ENCODE results near the gene NKD2.
"Not testable (repeated sequence)": the region's sequence is repeated elsewhere in the genome, so short reads cannot be mapped to it uniquely, and the experiment has no call there.

The NKD2 gene

DNA sequence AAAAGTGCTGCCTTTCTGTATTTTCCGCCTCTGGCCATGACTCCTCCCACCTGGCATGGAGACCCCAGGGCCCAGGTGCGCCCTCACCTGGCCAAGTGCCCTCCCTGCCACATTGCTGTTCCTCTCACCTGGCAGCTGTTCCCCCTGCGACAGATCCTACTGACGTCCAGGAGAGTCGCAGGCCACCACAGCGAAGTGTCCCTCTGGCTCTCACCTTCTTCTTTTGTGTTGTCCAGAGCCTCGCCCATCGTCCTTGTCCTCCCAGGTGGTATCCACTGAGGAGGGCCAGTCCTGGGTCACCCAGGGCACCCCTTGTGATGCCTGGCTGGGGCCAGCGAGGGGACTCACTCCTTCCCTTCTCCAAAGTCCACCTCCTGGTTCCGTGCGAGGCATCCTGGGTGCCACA, 2.6 kb downstream of the NKD2 start:
- DNase-seq (ENCODE audit: extremely low spot score, insufficient read length, low read depth) = peak; percentile 35
- FAIRE-seq = peak; percentile 5

DNA sequence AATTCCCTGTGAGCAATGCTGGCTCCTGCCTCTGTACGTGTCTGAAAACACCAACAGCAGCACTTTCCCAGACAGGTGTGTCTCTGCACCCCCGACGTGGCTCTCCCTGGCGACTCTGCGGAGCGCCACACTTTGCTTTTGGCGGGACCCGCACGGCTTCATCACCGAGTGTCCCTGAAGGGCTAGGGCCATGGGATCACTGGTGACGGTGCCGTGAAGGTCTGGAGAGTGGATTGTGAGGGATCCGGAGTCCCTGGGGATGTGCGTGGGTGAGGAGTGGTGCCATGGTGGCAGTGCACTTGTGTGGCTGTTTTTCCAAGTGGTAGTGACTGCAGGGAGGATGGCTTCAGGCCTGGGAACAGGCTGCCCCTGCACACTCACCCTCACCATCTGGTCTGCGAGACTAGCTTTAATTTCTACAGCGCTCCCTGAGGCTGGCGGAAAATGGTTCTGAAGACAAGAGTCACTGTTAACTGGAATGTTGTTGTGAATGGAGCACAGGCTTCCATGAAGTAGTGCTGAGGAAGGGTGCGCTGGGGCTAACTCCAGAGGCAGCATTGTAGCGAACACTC, 3.2 kb downstream of the NKD2 start:
- FAIRE-seq (no peak), DNase-seq (ENCODE audit: extremely low spot score, insufficient read length, low read depth) (no peak)

DNA sequence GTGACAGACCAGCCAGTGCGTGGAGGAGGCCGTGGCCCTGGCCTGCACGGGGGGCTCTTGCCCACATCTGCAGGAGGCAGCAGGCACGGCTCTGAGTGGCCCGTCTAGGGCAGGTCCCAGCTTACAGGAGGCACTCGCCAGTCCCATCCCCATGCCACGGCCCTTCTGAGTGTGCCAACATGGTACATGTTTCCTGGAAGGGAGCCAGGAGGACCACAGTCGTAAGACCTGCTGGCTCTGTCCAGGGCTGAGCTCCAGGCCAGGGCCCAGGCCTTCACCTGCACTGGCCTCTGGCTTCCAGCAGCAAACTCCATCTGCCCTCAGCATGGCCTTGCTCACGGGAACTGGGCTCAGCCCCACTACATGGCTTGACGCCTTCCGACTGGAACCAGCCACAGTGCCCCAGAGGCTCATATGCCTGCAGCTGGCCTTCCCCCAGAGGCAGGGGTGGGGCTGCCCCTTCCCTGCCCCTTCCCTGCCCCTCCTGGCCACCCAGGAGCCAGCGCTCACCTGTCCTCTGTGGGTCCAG, 3.8 kb downstream of the NKD2 start:
- FAIRE-seq (no peak), DNase-seq (ENCODE audit: extremely low spot score, insufficient read length, low read depth) (no peak)

DNA sequence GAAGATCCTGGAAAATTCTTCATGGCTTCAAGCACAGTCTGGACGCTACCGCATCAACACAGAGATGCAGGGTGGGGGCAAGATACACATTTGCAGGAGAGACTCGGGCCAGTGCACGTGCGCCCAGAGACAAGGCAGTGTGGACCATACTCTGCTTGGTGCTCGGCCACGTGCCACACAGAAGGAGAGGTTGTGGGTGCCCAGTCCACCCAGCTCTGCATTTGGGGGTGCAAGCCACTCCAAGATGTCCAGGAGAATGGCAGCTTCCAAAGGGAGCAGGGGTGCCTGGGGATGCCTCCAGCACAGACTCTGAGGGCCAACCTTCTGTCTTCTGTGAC, 4.3 kb downstream of the NKD2 start:
- FAIRE-seq = no peak
- DNase-seq (ENCODE audit: extremely low spot score, insufficient read length, low read depth) = no peak

DNA sequence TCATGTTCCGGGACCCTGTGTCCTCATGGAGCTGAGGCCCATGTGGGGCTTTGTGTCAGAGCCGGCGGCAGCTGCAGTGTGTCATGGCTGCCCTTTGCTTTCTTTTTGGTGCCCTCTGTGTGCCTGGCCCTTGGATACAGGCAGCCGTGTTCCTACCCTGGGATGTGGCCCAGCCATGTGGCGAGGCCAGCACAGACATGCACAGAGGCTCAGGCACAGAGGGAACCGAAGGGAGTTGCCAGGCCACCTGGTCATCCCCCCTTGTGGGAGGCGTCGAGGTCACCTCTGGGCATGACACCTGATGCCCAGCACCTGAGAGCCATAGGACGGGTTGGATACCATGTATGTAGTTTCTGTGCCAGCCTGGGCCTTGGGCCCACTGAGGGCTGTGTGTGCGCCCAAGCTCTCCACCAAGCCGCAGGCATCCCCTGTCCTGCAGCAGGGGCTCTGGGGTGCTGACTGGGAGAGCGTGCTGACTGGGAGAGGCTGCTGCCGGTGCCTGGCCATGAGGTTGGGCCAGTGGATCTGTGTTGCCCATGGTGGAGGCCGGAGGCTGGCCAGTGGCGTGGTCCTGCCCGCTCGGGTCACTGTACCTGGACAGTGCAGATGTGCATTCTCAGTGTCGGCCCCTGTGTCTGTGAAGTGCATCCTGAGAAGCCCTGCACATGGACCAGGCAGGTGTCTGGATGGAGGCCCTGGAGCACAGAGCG, 4.8 kb downstream of the NKD2 start:
- FAIRE-seq = no peak
- DNase-seq (ENCODE audit: extremely low spot score, insufficient read length, low read depth) = no peak

DNA sequence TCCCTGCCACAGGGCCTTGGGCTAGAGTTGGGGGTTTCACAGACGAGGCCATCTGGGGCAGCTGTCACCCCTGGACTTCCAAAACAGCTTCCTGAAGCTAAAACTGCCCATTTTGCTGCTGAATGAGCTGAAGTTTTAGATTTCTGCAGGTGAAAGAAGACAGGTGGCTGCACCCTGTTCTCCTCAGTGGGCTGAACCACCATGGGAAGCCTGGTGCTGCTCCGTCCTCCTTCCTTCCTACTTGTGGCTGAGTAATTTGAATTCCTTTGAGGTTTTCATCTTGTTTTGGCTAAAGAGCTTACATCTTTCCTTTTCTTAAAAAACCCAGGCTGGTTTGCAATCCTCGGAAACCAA, 5.3 kb downstream of the NKD2 start:
- no peak for FAIRE-seq
- DNase-seq (ENCODE audit: extremely low spot score, insufficient read length, low read depth) = no peak

DNA sequence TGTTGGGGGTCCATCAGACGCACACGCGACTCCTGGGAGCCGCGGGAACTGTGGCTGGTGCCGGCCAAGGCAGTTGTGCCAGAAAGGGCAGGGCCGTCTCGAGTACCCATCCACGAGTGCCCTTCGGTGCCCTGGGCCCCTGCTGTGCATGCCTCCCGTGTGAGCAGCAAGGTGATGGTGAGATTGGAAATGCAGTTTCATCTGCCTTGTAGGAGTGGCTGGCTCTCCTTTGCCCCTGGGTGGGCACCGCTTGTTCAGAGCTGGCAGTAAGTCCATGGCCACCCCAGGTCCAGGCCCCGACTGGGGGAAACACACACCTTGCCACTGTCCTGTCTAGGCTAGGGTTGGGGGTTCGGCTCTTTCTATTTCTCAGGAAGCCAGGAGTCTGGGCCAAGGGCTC, 5.7 kb downstream of the NKD2 start:
- DNase-seq (ENCODE audit: extremely low spot score, insufficient read length, low read depth) = no peak
- no peak for FAIRE-seq

DNA sequence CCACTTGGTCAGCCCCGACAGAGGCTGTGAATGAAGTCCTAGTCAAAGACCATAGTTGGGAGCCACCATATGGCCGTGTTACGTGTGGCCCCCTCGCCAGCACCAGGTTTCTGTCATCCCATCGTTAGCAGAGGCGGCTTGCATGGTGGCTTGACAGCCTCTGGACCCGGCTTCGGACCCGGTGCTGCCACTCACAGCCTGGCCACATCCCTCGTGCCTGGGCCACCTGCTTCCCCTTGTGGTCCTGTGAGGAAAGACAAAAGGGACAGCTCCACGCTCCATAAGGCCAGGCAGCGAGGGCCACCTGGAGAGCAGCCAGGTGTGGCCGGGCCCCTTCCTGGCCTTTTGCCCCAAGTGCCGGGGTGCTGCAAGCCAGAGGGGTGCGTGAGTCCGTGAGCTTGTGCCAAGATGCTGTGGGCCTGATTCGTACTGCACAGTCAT, 6.2 kb downstream of the NKD2 start:
- FAIRE-seq = no peak

DNA sequence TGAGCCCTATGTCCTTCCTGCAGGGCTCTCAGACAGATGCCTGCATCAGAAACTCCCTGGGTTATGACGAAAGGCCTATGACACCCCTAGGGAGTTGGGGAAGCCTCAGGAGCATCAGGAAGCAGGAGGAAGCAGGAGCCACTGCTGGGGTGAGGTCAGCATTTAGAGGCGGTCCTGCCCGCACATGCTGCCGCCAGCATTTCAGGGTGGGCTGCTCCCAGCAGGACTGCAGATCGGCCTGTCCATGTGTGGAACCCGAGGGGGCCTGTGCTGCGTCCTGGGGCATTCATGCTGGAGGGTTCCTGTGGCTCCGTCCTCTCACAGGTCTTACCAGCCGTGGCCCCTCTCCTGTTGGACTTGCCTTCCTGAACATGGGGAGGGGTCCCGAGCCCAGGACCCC, 6.9 kb downstream of the NKD2 start:
- FAIRE-seq (no peak), DNase-seq (ENCODE audit: extremely low spot score, insufficient read length, low read depth) (no peak)

More for the DNA sequence above, 6.2 kb downstream of the NKD2 start:
- DNase-seq (ENCODE audit: extremely low spot score, insufficient read length, low read depth) = no peak

DNA sequence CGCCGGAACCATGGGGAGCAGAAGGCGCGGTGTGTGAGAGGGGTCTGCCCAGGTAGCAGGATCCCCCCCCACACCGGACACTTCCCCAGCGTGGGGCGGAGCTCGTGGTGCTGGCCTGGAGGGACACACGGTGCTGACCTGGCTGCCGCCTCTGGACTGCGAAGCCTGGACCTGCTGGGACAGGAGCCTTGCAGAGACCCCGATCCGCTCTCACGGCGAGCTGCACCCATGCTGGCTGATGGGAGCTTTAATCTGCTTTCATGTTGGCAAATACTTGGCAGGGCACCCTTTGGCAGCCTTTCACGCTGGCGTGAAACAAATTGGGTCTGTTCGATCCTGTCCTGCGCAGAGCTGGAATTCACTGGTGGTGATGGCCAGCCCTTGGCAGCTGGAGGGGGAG, 7.4 kb downstream of the NKD2 start:
- FAIRE-seq (no peak), DNase-seq (ENCODE audit: extremely low spot score, insufficient read length, low read depth) (no peak)

DNA sequence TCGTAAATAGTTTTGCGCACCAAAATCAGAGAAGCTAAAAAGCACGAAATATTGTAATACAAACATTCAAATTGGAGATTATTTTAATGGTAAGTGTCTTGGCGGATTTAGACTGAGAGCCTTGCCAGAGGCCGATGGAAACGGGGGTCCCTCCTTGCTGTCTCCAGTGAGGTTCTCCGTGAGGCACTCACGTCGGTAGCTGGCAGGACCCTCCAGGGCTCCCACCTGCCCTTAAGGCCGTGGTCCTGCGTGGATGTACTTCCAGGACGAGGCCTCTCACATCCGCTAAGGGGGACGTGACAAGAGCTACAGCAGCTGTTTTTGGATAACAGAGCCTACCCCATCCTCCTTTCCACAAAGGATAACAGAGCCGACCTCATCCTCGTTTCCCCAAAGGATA, 7.9 kb downstream of the NKD2 start:
- FAIRE-seq = no peak

DNA sequence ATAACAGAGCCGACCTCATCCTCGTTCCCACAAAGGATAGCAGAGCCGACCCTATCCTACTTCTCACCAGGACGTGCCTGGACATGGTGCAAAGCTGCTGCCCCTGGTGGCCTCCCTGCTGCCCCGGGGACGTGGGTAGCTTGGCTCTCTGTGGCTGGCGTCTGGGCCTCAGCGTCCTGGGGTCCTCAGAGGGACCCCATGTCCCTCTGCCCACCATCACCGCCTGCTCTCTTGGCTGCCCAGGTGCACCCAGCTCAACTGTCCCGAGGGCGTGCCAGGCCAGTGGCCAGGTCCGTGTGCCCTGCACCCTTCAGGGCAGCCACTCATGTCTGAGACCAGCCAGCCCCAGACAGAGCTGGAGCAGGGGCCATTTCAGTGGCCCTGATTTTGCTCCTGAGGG, 8.5 kb downstream of the NKD2 start:
- DNase-seq (ENCODE audit: extremely low spot score, insufficient read length, low read depth) (no peak), FAIRE-seq (no peak)

More for the DNA sequence above, 7.9 kb downstream of the NKD2 start:
- no peak for DNase-seq (ENCODE audit: extremely low spot score, insufficient read length, low read depth)

DNA sequence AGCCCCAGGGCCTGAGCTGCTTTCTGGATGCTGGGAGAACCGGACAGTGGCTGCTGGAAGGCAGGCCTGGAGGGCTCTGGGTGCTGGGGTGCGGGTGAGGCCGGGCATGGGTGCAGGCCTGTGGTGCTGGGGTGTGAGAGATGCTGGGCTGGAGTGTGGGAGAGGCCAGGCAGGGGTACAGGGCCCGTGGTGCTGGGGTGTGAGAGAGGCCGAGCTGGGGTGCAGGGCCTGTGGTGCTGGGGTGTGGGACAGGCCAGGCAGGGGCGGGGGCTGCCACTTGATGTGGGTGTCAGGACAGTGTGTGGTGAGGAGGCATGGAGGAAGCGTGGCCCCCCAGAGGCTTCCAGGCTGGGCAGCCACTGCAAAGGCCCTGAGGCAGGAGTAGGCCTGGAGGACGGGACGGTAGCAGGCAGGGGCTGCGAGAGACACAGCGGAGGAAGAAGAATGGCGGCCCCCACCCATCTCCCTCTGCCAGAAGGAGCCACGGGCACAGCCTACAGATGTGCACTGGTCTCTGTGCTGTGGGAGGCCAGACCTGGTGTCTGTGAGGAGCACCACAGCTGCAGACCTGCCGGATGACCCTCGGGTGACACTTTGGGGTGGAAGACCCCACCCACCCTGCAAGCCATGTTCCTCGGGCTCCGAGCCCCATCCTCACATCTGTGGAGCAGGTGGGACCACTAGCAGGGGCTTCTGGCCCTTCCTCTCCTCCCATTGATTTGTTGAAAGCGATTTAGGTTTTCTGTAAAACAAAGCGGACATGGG, 9.3 kb downstream of the NKD2 start:
- FAIRE-seq (no peak), DNase-seq (ENCODE audit: extremely low spot score, insufficient read length, low read depth) (no peak)

DNA sequence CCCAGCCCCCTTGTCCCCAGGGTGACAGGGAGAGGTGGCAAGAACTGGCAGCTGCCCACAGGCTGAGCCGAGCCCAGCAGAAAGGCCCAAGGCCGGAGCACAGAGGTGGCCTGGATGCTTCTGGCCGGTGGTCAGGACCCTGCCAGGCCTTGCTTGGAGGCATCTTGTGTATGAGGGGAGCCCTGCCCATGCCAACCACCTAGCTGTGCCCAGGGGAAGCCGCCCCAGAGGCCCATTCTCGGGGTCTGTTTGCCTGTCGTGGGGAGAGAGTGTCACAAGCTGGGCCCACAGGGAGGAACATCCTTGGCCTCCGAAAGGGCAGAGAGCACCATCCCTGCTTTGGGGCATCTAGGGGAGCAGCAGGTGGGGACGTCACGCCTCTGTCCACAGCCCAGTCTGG, 10.0 kb downstream of the NKD2 start:
- DNase-seq (ENCODE audit: extremely low spot score, insufficient read length, low read depth) (no peak), FAIRE-seq (no peak)

DNA sequence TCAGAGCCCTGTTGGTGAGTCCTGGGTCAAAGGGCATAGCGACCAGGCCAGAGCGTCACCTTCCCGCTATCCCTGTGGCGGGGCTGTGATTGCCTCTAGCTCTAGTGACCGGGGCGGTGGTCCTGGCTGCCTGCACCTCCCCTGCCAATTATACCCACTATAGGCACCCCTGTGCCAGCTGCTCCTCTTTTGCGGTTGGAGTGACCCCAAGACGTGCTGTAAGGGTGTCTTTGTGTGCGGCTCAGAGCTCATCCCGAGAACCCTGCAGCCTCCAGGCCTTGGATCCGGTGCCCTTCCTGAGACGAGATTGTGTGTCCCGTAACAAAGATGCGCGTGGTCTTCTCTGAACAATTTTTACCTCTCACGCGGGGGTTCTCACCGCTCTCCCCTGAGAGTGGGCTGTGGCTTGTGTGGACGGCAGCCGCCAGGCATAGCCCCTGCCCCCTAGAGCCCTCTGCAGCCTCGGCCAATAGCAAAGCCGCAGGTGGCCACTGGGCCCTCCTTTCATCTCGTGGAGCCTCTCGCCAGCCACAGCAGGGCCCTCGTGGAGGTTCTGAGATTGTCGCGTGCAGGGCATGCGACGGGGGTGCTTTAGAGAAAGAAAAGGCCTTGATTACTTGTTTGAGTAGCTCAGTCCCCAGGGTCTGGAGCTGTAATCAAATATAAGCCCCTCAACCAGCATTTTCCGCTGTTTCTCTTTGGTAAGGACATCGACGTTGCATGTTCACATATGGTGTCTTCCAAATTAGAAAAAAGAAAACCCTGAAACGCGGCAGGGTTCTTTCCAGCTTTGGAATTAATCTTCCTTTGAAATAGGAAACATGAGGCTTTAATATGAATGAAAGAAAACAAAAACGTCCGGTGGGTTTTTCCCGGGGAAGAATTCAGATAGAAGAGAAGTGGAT, 10.7 kb downstream of the NKD2 start:
- FAIRE-seq (no peak), DNase-seq (ENCODE audit: extremely low spot score, insufficient read length, low read depth) (no peak)

DNA sequence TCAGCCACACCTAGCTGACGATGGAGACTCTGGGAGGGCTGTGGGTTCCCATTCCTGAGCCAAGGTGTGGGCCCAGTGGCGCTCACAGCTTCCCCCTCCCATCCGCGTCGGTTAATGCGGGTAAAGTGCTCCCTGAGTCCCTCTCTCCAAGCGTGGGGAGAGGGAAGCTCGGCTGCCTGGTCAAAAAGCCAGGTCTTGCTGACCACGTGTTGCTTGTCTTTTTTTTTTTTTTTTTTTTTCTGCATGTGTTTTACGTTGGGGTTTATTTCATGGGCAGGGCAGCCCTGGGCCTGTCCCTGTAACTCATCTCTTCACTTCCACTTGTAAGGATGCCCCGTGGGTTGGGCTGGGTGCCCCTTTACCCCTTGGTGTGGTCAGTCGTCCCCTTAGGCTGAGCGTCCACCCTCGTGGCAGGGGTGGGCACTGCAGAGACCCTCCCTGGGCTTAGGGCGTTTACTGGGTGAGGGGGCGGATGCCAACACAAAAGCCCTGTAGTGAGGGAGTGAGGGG, 11.9 kb downstream of the NKD2 start:
- no peak for FAIRE-seq
- DNase-seq (ENCODE audit: extremely low spot score, insufficient read length, low read depth) = no peak

DNA sequence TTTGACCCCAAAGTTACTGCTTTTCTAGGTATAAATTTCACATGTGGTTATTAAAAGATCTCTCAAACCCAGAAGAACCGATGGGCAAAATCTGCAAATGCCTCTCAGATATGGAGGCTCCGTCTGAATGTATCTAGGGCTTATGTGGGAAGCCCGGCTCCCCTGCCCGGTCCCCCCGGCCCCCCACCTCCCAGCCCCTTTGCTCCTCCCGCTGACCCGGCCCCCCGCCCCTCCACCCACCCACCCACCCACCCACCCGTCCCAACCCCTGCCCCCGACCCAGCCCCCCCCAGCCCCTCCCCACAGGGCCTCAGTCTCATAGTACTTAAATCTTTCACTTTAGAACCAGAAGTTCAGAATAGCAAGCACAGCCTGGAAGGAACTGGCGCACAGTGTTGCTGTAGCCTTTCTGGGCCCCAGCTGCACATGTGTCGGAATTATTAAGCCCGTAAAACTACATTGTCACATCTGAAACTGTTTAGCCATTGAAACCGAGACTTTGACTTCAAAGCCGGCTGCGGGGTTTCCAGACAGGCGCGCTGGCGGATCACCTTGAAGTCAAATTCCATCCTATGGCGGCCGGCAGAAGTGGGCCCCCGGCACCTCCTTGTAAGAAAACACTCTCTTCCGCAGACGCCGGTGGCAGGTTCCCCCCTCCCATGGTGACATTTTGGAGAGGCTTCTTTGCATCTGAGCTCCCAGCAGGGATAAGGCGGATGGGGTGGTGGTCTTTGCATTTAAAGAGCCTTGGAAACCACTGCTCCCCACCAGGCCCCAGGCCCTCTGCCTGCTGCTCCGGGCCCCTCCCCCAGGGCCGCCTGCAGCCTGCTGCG, 12.8 kb downstream of the NKD2 start:
- DNase-seq (ENCODE audit: extremely low spot score, insufficient read length, low read depth) (no peak), FAIRE-seq (no peak)

DNA sequence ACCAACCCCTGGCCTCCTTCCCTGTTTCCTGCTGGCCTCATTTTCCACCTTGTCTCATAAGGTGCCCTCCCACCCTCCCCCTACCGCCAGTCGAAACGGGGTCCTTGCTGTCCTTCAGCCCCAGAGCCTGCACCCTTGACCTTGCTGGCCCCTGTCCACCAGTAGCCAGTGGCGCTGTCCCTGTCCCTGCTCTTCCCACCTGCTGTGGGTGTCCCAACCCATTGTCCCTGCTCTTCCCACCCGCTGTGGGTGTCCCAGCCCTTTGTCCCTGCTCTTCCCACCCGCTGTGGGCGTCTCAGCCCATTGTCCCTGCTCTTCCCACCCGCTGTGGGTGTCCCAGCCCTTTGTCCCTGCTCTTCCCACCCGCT, 13.4 kb downstream of the NKD2 start:
- FAIRE-seq = not testable (repeated sequence)

More for the DNA sequence above, 13.4 kb downstream of the NKD2 start:
- not testable (repeated sequence) for DNase-seq (ENCODE audit: extremely low spot score, insufficient read length, low read depth)
